GM12872 (cell line): ENCODE results near the gene CCDC34.

Experiments
- CTCF ChIP-seq: IDR thresholded peaks from 3 replicates; pipeline ENCODE4 v1.5.1; 2011; ENCODE audit warnings: low read depth, mild to moderate bottlenecking, low read length, moderate library complexity; ENCODE audit not compliant: insufficient read depth

CCDC34 gene

DNA sequence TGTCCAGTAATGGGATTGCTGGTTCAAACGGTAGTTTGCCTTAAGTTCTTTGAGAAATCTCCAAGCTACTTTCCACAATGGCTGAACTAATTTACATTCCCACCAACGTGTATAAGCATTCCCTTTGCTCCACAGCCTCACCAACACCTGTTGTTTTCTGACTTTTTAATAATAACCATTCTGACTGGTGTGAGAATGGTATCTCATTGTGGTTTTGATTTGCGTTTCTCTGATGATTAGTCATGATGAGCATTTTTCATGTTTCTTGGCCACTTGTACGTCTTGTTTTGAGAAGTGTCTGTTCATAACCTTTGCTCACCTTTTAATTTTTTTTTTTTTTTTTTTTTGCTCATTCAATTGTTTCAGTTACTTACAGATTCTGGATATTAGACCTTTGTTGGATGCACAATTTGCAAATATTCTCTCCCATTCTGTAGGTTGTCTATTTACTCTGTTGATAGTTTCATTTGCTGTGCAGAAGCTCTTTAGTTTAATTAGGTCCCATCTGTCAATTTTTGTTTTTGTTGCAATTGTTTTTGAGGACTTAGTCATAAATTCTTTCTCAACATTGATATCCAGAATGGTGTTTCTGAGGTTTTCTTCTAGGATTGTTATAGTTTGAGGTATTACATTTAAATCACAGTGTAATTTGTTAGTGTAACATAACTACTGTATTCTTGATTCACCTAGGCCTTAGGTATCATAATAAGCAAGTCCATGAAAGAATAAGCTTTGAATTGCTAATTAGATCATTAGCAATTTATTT is 33.0 kb downstream of the CCDC34 start:
- TF ChIP-seq CTCF: no peak

- TF ChIP-seq CTCF: no peak
Measured at GRCh38 chr11:27328614-27329013, 34.4 kb downstream of the CCDC34 start.

DNA sequence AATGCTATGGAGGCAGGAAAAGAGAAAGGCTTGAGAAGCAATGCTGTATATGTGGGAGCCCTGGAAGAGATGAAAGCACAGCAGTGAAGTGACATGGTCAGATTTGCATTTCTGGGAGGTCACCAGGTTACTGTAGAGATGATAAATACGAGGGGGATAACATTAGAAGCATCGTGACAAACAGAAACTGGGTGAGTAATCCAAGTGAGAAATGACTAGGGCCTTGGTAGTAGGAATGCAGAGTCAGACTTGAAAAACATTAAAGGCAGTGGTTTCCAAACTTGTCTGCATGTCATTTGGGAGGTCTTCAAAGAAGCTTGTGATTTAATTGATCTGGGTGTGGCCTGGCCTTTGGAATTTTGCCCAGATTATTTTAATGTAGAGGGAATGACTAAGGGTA is 43.9 kb downstream of the CCDC34 start:
- TF ChIP-seq CTCF: no peak

- TF ChIP-seq CTCF: no peak
Measured at GRCh38 chr11:27317751-27318150, 45.3 kb downstream of the CCDC34 start.

GRCh38 chr11:27315836-27316235 is 47.2 kb downstream of the CCDC34 start:
- TF ChIP-seq CTCF: no peak

DNA sequence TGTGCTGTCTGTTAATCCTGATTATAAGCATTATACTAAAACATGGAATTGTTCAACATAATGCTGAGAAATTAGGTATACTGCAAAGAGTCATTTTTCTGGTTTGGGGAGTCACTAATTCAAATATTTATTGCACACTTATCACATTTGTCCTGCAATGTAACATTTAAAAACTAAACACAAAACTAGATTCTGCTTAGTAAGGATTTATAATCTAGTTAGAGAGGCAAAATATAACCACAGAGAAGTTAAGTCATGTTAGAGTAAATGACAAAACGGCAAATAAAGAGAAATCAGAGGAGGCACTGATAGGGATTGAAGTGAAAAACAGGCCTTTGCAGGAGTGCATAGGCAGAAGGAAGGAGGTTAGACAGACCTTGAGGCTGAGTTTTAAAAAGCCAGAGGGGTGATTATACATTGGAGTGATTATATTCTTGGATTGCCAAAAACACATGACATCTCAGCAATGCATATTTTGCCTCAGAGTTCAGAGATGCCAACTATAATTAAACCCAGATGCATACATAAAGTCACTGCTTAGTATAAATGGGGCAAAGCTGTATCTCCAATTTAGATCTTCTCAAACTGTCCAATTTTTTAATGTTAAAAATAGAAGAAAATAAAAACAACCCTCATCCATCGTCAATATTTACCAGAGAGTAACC is 49.7 kb downstream of the CCDC34 start:
- TF ChIP-seq CTCF: no peak

DNA sequence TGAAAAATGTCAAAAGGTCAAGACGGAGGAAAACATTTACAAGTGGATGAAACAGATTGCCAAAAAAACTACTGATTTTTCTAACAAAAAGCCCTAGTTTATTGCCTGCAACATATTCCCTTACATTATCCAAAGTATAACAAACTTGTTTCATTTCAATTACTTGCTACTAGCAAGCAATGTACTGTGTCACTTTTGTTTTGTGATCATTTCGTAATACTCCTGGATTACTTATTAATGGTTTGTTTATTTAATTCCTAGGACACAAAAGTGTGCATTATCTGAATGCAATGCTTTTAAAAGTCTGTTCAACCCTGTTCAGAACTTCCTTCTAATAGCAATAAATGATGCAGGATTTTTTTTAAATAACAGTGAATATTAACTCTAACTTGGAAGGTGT is 50.9 kb downstream of the CCDC34 start:
- TF ChIP-seq CTCF: no peak
